ENCODE data around the gene ROCK2.
"Not testable (repeated sequence)": the region's sequence is repeated elsewhere in the genome, so short reads cannot be mapped to it uniquely, and the experiment has no call there.

Gene ROCK2

DNA sequence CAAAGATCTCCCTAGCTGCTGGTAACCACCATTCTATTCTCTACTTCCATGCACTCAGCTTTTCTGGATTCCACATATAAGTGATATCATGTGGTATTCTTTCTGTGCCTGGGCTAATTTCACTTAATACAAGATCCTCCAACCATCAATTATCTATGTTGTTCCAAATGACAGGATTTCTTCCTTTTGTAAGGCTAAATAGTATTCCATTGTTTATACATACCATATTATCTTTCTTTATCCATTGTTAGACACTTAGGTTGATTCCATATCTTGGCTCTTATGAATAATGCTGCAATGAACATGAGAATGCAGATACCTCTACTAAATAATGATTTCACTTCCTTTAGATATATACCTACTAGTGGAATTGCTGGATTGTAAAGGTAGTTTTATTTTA, 66.2 kb downstream of the ROCK2 start:
- no peak for DNase-seq (ENCODE audit: low read depth in 3 of 3, low spot score in 1 of 3)

DNA sequence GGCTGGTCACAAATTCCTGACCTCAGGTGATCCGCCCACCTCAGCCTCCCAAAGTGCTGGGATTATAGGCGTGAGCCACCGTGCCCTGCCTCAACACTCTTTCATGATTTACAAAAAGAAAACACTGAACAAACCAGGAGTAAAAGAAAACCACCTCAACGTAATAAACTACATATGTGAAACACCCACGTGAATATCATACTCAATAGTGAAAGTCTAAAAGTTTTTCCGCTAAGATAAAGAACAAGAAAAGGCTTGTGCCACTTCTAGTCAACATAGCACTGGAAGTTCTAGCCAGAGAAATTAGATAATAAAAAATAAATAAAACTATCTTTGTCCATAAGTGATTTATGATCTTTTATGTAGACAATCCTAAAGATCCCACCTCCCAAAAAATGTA, 68.5 kb downstream of the ROCK2 start:
- DNase-seq (ENCODE audit: low read depth in 3 of 3, low spot score in 1 of 3) = no peak

DNA sequence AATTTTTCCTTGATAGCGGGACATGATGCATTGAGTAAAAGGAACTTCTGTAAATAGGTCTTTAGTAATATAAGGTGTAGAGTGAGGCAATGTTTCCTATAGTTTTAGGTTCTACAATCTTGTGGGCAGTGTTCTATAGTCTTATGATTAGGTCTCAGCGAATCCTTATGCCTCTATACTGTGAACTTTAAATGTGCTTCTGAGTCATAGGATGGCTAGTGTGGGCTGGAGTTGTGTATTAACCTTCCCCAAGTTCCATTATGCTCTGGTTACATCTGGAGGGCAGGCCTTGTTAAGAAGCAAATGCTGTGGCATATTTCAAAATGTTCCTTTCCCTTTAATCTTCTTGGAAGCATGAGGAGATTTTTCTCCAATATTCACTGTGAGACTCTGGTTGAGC, 73.5 kb downstream of the ROCK2 start:
- DNase-seq (ENCODE audit: low read depth in 3 of 3, low spot score in 1 of 3) = no peak

GRCh38 chr2:11267931-11268330, 76.5 kb downstream of the ROCK2 start:
- no peak for DNase-seq (ENCODE audit: low read depth in 3 of 3, low spot score in 1 of 3)

- DNase-seq (ENCODE audit: low read depth in 3 of 3, low spot score in 1 of 3) = no peak
Observed at GRCh38 chr2:11264818-11265217, 79.6 kb downstream of the ROCK2 start.

- DNase-seq (ENCODE audit: low read depth in 3 of 3, low spot score in 1 of 3) = no peak
Observed at GRCh38 chr2:11264007-11264406, 80.4 kb downstream of the ROCK2 start.

- no peak for DNase-seq (ENCODE audit: low read depth in 3 of 3, low spot score in 1 of 3)
Observed at GRCh38 chr2:11263177-11263576, 81.3 kb downstream of the ROCK2 start.

- not testable (repeated sequence) for DNase-seq (ENCODE audit: low read depth in 3 of 3, low spot score in 1 of 3)
Observed at GRCh38 chr2:11262438-11262837, 82.0 kb downstream of the ROCK2 start.

- DNase-seq (ENCODE audit: low read depth in 3 of 3, low spot score in 1 of 3) = not testable (repeated sequence)
Observed at GRCh38 chr2:11261564-11261963, 82.9 kb downstream of the ROCK2 start.

DNA sequence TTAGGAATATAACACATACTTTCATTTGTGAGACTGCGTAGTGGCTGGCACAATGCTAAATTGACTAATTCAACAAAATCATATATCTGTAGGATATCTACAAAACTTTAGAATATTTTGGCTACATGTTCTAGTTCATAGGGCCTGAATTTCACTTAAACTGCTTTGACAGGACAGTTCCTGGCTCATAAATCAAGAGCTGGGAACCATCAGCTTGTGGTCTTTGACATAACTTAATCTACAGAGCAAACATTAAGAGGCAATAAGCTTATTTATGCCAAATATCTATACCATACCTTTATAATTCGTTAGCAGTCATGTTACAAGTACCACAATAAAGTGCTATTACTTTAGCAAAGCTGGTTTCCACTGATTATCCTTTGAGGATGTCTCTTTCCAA, 83.5 kb downstream of the ROCK2 start:
- DNase-seq (ENCODE audit: low read depth in 3 of 3, low spot score in 1 of 3) = no peak

DNA sequence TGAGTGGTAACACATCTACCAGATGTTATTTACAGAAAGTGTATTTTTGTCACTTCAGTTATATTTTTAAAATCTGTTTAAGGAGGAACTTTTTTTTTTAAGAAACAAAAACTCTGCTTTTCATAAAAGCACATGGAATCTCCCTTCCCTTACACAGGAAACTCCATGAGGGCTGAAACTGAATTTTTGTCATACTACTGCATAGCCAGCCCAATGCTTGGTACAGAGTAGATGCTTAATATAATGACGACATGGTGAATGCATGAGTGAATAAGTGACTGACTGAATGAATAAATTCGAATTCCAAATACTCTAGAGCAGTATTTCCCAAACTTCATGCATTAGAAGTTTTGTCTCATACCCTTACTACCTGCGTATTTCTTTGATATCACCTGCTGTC, 86.5 kb downstream of the ROCK2 start:
- DNase-seq (ENCODE audit: low read depth in 3 of 3, low spot score in 1 of 3) = no peak

GRCh38 chr2:11257078-11257477, 87.4 kb downstream of the ROCK2 start:
- DNase-seq (ENCODE audit: low read depth in 3 of 3, low spot score in 1 of 3) = no peak

- DNase-seq (ENCODE audit: low read depth in 3 of 3, low spot score in 1 of 3) = no peak
Observed at GRCh38 chr2:11256166-11256565, 88.3 kb downstream of the ROCK2 start.

DNA sequence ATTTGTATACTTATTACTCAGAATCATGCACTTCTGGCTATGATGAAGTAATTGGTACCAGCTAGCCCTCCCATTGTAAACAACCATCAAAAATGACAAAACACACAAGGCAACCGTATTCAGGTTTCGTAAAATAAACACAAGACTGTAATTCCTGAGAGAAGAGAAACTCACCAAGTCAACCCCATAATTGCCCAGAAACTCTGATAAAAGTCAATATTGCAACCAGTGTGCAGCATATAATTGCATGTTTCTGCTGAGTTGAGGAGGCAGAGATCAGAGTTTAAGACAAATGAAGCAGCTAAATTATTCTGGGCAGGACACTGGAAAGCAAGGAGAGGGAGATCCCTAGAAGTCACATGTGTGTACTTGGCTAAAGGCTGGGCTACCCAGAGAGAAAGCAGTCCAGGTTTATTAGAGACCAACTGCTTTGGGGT, 90.3 kb downstream of the ROCK2 start:
- no peak for DNase-seq (ENCODE audit: low read depth in 3 of 3, low spot score in 1 of 3)

GRCh38 chr2:11252458-11252857, 92.0 kb downstream of the ROCK2 start:
- DNase-seq (ENCODE audit: low read depth in 3 of 3, low spot score in 1 of 3) = not testable (repeated sequence)

- no peak for DNase-seq (ENCODE audit: low read depth in 3 of 3, low spot score in 1 of 3)
Observed at GRCh38 chr2:11250400-11251196, 93.8 kb downstream of the ROCK2 start.

DNA sequence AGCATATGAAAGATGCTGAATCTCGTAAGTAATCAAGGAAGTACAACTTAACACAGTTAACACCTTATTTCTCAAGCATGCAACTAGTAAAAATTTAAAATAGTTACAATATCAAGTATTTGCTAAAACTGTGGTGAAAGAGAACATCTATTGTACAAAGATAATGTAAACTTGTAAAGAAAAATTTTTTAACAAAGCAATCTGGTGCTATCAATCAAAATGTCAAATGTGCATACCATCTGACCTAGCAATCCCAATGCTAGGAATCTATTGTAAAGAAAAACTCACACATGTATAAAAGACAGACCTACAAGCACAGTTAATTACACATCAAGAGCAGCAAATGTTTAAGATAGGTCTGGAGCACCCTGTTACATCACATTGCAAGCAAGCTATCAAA, 99.1 kb downstream of the ROCK2 start:
- no peak for DNase-seq (ENCODE audit: low read depth in 3 of 3, low spot score in 1 of 3)

DNA sequence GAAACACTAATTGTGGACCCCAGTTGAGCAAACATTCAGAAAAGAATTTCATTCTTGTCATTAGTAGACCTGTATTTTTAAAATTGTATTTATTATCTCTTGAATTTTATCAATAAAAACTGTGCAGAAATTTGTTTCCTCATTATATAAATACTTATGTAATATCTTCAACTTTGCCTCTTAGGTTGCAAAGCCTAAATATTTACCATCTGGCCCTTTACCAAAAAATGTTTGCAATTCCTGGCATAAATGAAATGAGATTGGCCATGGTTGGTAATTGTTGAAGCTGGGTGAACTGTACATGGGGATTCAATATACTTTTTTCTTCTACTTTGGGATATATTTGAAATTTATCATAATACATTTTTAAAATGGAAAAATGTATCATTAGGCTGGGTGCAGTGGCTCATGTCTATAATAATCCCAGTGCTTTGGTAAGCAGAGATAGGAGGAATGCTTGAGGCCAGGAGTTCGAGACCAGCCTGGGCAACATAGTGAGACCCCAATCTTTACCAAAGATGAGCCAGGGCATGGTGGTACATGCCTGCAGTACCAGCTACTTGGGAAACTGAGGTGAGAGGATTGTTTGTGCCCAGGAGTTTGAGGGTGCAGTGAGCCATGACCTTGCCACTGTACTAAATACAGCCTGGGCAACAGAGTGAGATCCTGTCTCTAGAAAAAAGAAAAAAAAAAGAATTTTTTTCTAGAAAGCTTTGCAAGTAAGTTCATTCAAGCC, 100.2 kb downstream of the ROCK2 start:
- DNase-seq (ENCODE audit: low read depth in 3 of 3, low spot score in 1 of 3) = no peak

GRCh38 chr2:11243512-11243911, 100.9 kb downstream of the ROCK2 start:
- DNase-seq (ENCODE audit: low read depth in 3 of 3, low spot score in 1 of 3) = no peak

GRCh38 chr2:11242542-11243174, 101.8 kb downstream of the ROCK2 start:
- DNase-seq (ENCODE audit: low read depth in 3 of 3, low spot score in 1 of 3) = no peak

- no peak for DNase-seq (ENCODE audit: low read depth in 3 of 3, low spot score in 1 of 3)
Observed at GRCh38 chr2:11241412-11242203, 102.8 kb downstream of the ROCK2 start.

Data from stimulated activated CD4-positive, alpha-beta T cell treated with anti-CD3 and anti-CD28 coated beads, TNF-alpha, amount 100 ng/mL, for 1 hour (primary cell).